Kidney tubule cell (primary cell): Measurements from ENCODE around the gene RASD1.

Source experiments
- DNase-seq: peaks from one replicate; pipeline ENCODE4 v3.0.0-alpha.2; 2018; ENCODE audit warnings: low spot score

The RASD1 gene, protein sequence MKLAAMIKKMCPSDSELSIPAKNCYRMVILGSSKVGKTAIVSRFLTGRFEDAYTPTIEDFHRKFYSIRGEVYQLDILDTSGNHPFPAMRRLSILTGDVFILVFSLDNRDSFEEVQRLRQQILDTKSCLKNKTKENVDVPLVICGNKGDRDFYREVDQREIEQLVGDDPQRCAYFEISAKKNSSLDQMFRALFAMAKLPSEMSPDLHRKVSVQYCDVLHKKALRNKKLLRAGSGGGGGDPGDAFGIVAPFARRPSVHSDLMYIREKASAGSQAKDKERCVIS

DNA sequence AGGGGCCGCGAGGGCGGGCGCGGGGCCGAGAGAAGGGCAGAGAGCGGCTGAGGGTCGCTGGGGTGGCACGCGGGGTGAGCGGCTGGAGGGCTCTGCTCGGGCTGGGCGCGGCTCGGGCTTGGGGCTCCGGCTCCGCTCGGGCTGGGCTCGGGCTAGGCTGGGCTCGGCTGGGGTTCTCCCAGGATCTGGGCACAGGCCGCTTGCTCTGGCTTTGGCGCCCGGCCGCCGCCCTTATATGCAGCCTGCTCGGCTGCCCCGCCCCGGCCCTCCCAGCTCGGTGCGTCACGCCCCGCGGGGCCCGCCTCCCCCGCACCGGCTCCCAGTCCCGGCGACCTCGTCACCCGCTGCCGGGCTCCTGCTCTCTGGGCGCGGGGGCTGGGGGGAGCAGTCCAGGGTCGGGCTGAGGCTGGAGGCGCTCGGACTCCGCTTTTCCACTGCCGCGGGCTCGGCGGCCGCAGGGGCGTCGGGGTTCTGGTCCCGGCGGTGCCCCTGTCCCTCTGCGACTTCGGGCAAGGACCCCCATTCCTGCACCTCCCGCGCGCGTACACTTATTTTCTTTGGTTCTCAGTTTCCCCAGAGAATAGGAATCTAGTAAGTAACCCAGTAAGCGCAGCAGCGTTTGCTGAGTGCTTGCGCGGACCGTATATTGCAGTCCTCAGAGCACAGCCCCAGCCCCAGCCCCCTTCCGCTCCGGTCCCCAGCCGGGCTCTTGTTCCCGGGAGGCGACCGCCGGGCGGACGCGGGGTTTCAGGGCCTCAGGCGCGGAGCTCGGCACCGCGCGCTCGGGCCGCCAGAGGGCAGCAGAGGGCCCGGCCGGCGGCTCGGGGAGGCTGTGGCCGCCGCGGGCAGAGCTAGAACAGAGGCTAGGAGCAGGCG is at the start of gene RASD1:
Gene RASD1, minus strand, starts transcription at position 207 of the 876 bp plus-strand sequence. CDS start 214 bp downstream, outside the sequence.
- peak; percentile 87 for DNase-seq

DNA sequence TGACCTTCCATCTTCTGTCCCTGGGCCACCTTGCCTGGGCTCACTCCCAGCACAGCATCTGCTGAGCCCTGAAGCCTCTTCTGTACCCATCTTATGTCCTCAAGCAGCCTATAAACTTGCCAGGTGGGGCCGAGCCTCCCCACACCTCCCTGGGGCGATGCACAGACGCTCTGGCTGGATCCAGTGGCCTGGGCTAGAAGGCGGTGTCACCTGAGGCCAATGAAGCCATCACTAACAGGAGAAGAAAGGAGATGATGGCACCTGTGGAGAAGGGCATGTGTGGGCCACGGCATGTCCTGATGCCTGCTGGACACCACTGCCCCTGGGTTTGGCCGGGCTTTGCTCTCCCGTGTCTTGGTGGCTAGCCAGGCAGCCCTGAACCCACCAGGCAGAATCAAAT is 49.8 kb upstream of the RASD1 start:
- no peak for DNase-seq

DNA sequence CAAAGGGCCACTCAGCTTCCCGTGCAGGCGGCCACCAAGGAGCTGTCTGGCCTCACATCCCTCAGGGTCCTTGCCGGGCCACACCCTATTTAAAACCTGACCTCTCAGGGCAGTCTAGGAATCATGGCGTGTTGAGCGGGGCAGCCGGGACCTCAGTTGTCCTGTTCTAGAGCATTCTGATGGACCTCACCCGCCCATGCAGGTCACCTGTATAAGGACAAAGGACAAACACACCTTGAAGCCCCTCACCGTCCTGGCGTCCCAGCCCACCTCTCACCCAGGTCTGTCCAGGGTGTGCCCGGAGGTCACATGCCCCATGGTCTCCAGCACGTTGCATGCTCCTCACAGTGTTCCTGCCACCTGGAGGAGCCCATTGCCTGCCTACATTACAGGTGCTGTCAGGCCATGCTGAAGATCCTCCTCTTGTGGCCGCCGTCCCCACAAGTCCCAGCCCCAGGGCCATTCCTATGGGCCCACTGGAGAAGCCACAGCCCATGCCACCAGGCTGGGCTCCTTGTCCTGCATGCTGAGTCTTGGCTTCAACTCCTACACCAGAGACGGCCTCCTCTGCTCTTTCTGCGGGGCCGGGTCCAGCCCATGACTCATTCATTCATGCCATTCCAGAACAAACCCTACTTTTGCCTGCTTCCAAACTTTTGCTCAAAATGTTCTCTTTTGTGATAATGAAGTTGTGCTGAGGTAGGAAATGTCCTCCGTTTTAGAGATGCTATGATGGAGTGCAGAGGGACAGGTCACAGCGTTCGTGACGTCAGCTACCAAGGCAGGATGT is 49.0 kb upstream of the RASD1 start:
- DNase-seq: no peak

DNA sequence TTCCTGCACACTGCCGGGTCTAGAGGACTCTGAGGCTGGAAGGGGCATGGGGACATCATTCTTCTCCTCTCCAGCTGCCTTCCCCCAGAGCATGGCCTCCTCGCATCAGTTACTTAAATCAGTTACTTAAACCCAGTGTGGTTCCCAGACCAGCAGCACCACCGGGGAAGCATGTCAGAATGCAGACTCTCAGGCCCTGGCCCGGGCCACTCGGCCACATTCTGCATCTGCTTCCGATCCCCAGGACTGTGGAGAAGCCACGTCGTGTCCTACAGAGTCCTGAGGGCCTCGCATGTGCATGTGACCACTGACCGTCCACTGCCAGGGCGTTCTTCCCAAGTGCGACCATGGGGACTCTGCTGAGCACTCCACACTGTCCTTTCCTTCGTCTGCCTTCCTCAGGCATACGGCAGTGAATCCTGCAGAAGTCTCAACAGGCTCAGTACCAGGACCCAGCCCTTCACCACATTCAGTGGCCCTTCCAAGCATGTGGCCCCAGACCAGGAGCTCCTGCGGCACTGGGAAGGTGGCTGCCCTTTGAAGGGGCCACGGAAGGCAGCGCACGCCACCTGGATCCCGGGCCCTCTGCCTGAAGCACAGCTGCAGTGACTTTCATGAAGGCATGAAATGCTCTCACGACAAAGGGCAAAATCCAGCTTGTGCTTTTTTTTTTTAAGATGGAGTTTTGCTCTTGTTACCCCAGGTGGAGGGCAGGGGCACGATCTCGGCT is 46.9 kb upstream of the RASD1 start:
- DNase-seq: no peak

DNA sequence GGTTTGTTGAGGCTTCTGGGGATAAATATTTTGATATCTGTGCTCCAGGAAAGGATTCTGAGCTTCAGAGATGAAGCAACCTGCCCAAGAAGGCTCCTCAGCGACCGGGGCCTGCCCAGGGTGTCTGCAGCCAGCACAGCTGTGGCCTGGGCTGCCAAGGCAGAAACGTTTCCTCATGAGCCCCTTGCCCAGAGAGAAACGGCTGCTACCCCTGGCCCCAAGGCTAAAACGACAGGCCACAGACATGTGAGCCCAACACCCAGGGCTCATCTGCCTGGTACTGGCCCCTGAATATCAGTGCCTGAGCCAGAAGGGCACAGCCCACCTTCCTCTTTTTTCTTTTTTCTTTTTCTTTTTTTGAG is 45.4 kb upstream of the RASD1 start:
- no peak for DNase-seq

DNA sequence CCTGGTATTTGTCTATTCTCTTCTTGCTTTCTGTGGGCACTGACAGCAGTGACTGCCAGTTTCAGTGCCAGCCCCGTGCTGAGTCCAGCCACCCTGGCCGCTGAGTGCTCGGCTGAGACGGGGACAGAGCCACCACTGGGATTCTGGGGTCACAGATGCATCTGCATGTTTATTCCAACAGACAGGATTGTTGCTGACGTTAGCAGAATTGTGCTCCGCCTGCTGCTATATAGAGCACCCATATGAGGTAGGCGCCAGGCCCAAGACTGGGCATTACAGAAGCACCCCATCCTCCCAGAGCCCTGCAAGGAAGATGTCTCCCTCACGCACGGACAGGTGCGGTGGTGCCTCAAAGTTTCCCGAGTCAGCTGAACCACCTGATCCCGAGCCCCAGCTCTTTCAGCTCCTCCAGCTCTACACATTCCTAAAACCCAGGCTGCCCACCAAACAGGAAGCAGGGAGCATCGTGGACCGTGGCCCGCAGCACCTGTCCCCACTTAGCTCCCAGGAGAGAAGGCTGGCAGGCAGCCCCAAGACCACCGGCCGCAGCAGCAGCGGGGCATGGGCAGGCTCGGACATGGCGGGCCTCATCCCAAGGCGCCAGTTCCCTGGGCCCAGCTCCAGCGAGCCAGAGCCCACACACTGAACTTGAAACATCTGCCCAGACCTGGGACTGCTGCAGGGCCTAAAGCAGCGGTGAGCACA is 44.9 kb upstream of the RASD1 start:
- DNase-seq: no peak

DNA sequence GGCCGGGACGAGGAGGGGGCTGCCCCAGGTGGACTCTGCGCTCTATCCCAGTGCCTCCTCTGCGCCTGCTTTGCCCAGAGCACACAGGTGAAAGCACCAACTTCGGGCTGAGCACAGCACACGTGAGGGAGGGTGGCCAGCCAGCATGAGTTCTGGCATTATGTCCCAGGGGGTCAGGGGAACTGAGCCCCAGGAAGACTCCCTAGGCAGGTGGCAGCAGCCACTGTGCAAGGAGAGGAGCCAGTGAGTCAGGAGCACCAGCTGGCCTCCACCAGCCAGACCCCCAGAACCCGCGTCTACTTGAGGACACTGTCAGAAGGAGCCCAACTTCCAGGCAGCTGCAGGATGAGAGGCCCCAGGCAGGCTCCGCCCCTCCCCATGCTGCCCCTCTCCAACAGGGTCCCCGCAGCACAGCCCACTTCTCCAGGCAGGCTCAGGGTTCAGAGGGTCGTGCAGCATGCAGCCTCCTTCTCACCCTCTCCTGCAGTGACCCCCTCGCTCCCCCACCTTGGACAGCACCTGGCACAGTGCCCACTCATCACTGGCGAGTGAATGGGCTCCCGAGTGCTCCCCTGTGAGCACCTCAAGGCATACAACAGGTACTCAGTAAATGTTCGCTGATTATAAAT is 44.2 kb upstream of the RASD1 start:
- no peak for DNase-seq

DNA sequence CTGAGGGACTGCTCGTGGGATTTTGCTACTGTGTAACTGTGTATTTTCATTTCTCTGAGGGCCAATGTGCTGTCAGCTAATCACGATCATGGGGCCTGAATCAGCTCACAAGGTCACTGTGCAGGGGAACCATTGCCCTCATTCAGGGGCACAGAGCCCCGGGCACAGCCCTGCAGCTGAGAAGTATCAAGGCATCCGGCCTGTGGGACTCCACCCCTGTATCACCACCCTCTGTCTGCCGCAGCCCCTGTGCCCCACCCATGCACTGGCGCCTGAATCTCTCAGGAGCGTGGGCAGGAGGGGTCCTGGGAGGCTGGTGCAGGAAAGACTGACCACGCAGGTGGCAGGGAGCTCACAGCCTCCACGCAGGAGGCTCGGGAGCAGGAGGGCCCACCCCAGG is 43.4 kb upstream of the RASD1 start:
- no peak for DNase-seq

DNA sequence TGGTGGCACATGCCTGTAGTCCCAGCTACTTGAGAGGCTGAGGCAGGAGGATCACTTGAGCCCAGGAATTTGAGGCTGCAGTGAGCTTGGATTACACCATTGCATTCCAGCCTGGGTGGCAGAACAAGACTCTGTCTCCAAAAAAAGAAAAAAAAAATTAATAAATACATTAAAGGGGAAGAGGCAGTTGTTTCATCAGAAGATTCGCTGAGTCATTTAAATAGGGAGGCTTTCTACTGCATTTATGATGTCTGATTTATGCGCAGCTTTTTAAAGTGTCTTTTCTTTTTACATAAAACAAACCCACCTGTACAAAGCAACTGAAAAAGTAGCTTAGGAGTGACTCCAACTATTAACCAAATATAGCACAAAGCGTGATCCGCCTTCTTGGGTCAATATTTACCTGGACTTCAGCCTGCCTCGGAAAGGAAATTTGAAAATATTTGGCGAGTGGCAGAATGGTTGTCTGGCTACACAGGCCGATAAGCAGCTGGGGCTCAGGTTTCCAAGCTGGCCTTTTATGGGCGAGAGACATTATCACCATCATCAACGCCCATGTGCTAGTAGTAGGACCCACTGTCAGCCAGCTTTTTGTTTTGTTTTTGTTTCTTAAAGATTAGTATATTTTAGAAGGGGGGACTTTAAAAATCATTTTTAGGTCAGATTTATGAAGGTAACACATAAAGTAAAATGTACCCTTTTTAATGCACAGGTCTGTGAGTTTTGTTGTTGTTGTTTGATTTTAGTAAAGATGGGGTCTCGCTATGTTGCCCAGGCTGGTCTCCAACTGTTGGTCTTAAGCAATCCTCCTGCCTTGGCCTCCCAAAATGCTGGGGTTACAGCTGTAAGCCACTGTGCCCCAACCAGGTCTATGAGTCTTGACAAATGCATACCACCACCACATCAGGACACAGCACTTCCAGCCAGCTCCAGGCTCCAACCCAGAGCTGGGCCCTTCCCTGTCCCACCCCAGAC is 42.5 kb upstream of the RASD1 start:
- DNase-seq: no peak

DNA sequence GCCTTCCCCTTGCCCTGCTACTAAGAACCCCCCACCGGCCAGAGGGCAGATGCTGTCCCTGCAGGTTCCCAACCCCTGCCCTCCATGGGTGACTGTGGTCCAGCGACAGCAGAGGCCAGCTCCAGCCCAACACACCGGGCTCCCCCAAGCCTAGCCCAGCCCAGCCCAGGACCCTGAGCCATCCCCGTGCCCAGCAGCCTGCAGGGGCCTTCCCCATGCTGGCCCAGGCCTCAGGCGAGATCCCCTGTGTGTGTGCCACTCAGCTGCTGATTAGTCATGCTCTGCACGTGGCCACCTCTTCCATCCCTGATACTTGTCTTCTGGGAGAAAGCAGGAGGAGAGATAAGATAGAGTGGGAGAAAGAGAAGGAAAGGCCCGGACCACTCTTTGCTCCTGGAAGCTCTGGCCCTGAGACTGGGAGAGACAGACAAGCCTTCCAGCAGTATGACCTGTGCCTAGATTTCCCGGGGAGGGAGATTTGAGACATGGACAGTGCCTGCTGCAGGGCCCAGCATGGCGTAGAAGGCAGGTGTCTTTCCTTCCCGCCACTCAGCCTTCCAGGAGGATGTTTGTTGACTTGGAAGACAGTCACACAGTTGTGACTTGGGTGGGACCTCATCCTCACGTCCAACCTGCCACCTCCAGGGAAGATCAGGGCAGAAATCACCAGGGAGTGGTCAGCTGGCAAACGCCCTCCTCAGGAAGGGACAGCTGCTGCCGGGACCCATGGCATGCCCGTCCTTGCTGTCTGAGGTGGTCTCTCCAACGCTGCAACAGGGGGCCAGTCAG is 41.3 kb upstream of the RASD1 start:
- no peak for DNase-seq

DNA sequence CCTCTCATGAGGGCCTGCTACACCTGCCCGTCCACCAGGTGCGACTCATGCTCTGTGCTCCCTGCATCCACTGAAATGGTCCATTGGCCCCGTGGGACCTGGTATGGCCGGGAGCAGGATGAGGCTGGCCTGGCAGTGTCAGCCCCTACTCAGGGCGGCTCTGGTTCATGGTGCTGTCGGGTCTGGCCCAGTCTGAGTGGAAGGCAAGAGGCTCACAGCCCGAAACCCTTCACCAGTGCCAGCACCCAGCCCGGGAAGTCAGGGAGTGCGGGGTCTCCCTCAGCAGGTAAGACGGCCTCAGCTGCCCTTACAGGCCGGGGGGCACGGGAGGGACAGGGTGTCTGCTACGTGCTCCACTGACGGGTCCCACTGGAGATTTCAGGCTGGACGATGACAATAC is 40.5 kb upstream of the RASD1 start:
- DNase-seq: no peak

DNA sequence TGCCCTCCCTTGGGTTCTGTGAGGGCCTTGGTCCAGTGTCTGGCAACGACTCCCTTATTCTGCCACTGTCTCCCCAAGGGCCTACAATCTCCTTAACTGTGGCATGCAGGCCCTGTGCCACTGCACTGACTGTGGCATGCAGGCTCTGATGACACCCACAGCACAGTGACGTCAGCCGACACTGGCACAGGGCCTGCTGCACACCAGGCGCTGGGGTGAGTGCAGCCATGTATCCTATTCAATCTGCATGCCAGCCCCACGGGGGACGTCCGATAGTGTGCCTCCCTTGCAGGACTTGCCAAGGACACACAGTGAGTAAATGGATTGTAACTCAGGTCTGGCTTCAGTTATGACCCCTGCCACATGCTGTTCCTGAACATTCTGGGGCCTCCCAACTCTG is 39.8 kb upstream of the RASD1 start:
- DNase-seq: peak; percentile 9

DNA sequence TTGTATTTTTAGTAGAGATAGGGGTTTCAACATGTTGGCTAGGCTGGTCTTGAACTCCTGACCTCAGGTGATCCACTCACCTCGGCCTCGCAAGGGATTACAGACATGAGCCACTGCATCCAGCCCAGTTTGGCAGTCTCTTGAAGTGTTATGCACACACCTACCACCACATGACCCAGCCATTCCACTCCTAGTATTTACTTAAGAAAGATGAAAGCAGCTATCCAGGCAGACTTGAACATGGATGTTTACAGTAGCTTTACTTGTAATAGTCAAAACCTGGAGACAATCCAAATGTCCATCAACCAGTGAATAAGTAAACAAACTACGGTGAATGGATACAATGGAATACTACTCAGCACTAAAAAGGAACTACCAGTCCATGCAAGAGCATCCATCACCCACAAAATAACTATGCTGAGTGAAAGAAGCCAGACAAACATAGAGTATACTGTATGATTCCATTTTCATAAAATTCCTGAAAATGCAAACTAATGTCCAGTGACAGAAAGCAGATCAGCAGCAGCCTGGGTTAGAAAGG is 37.8 kb upstream of the RASD1 start:
- peak; percentile 4 for DNase-seq

DNA sequence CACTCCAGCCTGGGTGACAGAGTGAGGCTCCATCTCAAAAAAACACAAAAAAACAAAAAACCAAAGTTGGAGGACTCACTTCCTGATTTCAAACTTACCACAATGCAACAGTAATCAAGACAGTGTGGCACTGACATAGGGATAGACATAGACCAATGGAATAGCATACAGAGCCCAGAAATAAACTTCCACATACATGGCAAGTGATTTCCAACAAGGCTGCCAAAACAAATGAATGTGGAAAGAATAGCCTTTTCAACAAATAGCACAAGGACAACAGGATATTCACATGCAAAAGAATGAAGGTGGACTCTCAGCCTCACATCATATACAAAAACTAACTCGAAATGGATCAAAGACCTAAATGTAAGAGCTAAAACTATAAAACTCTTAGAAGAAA is 36.8 kb upstream of the RASD1 start:
- DNase-seq: no peak

DNA sequence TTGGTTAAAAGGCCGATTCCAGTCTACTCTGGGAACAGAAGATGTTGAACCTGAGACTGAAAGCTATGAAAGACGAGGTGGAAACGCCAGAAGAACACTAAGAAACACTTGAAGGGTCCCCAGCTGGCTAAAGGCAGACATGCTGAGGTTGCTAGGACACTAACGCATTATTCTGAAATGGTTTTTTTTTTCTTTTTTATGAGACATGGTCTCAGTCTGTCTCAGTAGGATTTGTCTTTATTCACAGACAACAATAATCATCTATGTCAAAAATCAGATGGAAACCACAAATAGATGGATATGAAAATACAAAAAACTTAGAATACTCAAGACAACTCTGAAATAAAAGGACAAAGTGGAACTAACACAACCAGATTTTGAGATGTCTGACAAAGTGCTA is 35.0 kb upstream of the RASD1 start:
- no peak for DNase-seq

DNA sequence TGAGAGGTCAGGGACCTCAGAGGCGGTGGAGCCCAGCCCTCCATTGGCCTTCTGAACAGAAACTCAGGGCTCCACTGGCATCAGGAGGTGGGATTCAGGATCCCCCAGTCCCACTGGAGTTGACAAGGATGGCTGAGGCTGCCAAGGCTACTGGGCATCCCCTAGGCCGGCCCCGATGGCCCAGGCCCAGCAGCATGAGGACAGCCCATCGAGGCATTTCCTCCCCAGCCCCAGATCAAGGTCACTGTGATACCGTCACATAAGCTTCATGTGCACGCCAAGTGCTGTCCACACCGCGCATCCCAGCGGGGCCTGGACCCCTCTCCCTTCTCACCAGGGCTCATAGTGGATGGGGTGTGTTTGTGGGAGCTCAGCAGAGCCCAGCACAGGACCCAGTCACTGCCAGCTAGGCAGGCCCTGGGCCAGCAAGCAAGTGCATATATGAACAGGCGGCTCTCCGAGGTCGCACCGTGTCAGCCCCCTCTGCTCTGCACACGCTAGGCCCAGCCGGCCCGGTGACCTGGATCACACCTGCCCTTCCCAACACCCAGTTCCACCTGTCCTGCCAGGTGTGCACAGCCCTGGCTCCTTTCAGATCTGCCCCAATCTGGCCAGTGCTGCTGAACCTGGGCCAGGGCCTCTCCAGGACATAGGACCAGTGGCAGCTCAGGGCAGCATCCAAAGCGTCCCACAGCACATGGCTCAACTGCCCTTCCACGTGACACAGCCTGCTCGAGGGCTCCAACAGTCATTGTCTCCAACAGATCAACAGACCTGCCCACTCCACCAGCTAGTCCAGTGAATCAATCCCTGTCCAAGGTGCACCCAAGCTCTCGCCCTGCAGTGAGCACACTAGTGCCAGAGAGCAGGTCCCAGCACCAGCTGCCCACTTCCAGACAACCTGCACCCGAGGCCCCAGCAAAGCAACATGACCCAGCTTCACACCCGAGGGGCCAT is 32.8 kb upstream of the RASD1 start:
- DNase-seq: no peak

DNA sequence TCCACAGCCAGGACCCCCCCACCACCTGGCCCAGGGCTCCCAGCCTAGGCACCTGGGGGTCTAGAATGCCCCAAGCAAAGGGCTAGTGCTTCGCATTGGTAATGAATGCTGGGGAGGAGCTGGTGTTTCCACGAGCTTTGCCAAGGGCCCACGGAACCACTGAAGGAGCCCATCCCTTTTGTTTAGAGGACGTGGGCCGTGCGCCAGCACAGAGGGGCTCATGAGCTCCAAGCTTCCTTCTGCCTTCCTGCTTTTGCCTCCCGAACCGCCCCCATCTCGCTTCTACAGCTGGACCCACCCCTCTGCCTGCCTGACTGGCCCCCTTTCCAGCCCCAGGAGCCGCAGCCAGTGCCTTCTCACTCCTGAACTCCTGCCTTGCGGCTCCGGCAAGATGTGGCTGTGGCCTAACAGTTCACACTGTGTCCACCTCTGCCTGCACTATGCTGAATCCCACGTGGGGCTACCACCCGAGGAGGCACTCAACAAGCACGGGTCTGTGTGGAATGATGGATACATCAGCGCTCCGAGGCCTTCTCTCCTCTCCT is 31.8 kb upstream of the RASD1 start:
- DNase-seq: no peak
